GM23338 (cell line): ENCODE measurements around the gene S100PBP. TPM values are rescaled to one million over a fixed set of nuclear protein-coding genes. Genes with fewer than 3 reads are reported as not detected.
A peak's percentile ranks its signal among the peaks of the same experiment; 100 is the strongest.

Experiments
- ATAC-seq: fragments of 200-7000 bp; cut with Tn5 transposase; 3 replicates; pipeline ENCODE4 v1.9.1; 2020
- DNase-seq: peaks from one replicate; pipeline ENCODE4 v3.0.0-alpha.2; 2015; ENCODE audit warnings: low spot score
- H2AFZ ChIP-seq: fragments of 200-600 bp; sonication (generic); 2 replicates; pipeline ENCODE4 v1.8.0; 2016; ENCODE audit warnings: antibody characterized with exemption, mild to moderate bottlenecking, moderate library complexity
- H3F3A ChIP-seq: fragments of 200-600 bp; sonication (generic); replicated peaks from 2 replicates; pipeline ENCODE4 v1.8.0; 2017; ENCODE audit warnings: antibody characterized with exemption, mixed run types, low read depth
- H3K27ac ChIP-seq: fragments of 200-600 bp; sonication (generic); 2 replicates; pipeline ENCODE4 v1.6.1; 2016; ENCODE audit warnings: low read depth
- H3K27me3 ChIP-seq: fragments of 200-600 bp; sonication (generic); 2 replicates; pipeline ENCODE4 v1.8.0; 2016; ENCODE audit warnings: mild to moderate bottlenecking, mixed run types, moderate library complexity; ENCODE audit not compliant: insufficient read depth
- H3K36me3 ChIP-seq: fragments of 200-600 bp; sonication (generic); 2 replicates; pipeline ENCODE4 v1.8.0; 2016; ENCODE audit warnings: mild to moderate bottlenecking; ENCODE audit not compliant: insufficient read depth
- H3K4me1 ChIP-seq: fragments of 200-600 bp; sonication (generic); 2 replicates; pipeline ENCODE4 v1.8.0; 2016; ENCODE audit warnings: mild to moderate bottlenecking, moderate library complexity; ENCODE audit not compliant: insufficient read depth
- H3K4me2 ChIP-seq: fragments of 200-600 bp; sonication (generic); 2 replicates; pipeline ENCODE4 v1.7.1; 2017; ENCODE audit warnings: mixed run types
- H3K4me3 ChIP-seq: fragments of 200-600 bp; sonication (generic); 2 replicates; pipeline ENCODE4 v1.6.1; 2016; ENCODE audit warnings: mixed run types
- H3K79me2 ChIP-seq: fragments of 200-600 bp; sonication (generic); replicated peaks from 2 replicates; pipeline ENCODE4 v1.8.0; 2017; ENCODE audit warnings: mild to moderate bottlenecking; ENCODE audit not compliant: insufficient read depth
- H3K9me2 ChIP-seq: fragments of 200-600 bp; sonication (generic); 2 replicates; pipeline ENCODE4 v1.8.0; 2017; ENCODE audit not compliant: insufficient read depth
- H4K20me1 ChIP-seq: fragments of 200-600 bp; sonication (generic); replicated peaks from 2 replicates; pipeline ENCODE4 v1.8.0; 2017; ENCODE audit warnings: mild to moderate bottlenecking; ENCODE audit not compliant: insufficient read depth
- H3K27ac Mint-ChIP-seq: 2 replicates; pipeline ENCODE4 v1.8.0; 2020; ENCODE audit warnings: inconsistent platforms, mild to moderate bottlenecking, moderate library complexity, mixed read lengths
- H3K27me3 Mint-ChIP-seq: 3 replicates; pipeline ENCODE4 v1.8.0; 2022; ENCODE audit warnings: low read depth, mild to moderate bottlenecking, moderate library complexity, mixed read lengths, inconsistent platforms; ENCODE audit not compliant: insufficient read depth, poor library complexity
- H3K36me3 Mint-ChIP-seq: 3 replicates; pipeline ENCODE4 v1.8.0; 2021; ENCODE audit warnings: low read depth, mild to moderate bottlenecking, inconsistent platforms, moderate library complexity, mixed read lengths
- H3K4me1 Mint-ChIP-seq: 3 replicates; pipeline ENCODE4 v1.8.0; 2020; ENCODE audit warnings: mild to moderate bottlenecking, inconsistent platforms, mixed read lengths
- H3K4me3 Mint-ChIP-seq: 3 replicates; pipeline ENCODE4 v1.8.0; 2021; ENCODE audit warnings: moderate library complexity, mild to moderate bottlenecking, inconsistent platforms, mixed read lengths
- H3K9me3 Mint-ChIP-seq: 3 replicates; pipeline ENCODE4 v1.8.0; 2020; ENCODE audit warnings: moderate library complexity, mild to moderate bottlenecking, inconsistent platforms, mixed read lengths
- EZH2 ChIP-seq: fragments of 200-600 bp; sonication (generic); IDR thresholded peaks from one replicate; pipeline ENCODE4 v1.8.0; 2017; ENCODE audit warnings: antibody characterized with exemption, mild to moderate bottlenecking, low read depth; ENCODE audit not compliant: unreplicated experiment
- EZH2phosphoT487 ChIP-seq: fragments of 200-600 bp; sonication (generic); IDR thresholded peaks from one replicate; pipeline ENCODE4 v1.8.1; 2018; ENCODE audit warnings: antibody characterized with exemption; ENCODE audit not compliant: unreplicated experiment
- JUNB ChIP-seq: IDR thresholded peaks from one replicate; pipeline ENCODE4 v1.6.1; 2016; ENCODE audit warnings: antibody characterized with exemption; ENCODE audit not compliant: unreplicated experiment
- NANOG ChIP-seq: IDR thresholded peaks from 2 replicates; pipeline ENCODE4 v1.6.1; 2016; ENCODE audit warnings: antibody characterized with exemption, borderline replicate concordance
- STAT1 ChIP-seq: IDR thresholded peaks from one replicate; pipeline ENCODE4 v1.6.1; 2016; ENCODE audit warnings: antibody characterized with exemption; ENCODE audit not compliant: unreplicated experiment
- ZNF114 ChIP-seq: fragments of 250-450 bp; sonication (Bioruptor Pico); IDR thresholded peaks from 2 replicates; pipeline ENCODE4 v1.5.0; 2020; ENCODE audit warnings: mild to moderate bottlenecking, moderate library complexity
- polyA plus RNA-seq: library from polyadenylated mRNA; unstranded; fragments of >200 nt; fragmentation: Nextera tagmentation; extraction: Ambion mirVana; gene quantifications from 2 replicates; pipeline ENCODE4 v1.2.1, GENCODE V29; 2016
- total RNA-seq: library from RNA; depleted of rRNA; stranded (reverse); fragments of >200 nt; shearing (Covaris generic); gene quantifications from 2 replicates; pipeline ENCODE4 v1.2.3, GENCODE V29; 2014
- TF ChIP-seq, protein P1 (sequence below): IDR thresholded peaks from one replicate; pipeline ENCODE4 v1.6.1; 2018; ENCODE audit warnings: antibody characterized with exemption; ENCODE audit not compliant: unreplicated experiment
- TF ChIP-seq, protein P2 (sequence below): IDR thresholded peaks from 2 replicates; pipeline ENCODE4 v1.6.1; 2016; ENCODE audit warnings: antibody characterized with exemption
- TF ChIP-seq, protein P3 (sequence below): fragments of 250-450 bp; sonication (Bioruptor Pico); IDR thresholded peaks from 2 replicates; pipeline ENCODE4 v1.5.0; 2020; ENCODE audit warnings: mild to moderate bottlenecking, moderate library complexity

Gene S100PBP
- total and polyA plus RNA-seq, 2 experiments from 2014 or later, result 30.6 to 65.2 TPM

DNA sequence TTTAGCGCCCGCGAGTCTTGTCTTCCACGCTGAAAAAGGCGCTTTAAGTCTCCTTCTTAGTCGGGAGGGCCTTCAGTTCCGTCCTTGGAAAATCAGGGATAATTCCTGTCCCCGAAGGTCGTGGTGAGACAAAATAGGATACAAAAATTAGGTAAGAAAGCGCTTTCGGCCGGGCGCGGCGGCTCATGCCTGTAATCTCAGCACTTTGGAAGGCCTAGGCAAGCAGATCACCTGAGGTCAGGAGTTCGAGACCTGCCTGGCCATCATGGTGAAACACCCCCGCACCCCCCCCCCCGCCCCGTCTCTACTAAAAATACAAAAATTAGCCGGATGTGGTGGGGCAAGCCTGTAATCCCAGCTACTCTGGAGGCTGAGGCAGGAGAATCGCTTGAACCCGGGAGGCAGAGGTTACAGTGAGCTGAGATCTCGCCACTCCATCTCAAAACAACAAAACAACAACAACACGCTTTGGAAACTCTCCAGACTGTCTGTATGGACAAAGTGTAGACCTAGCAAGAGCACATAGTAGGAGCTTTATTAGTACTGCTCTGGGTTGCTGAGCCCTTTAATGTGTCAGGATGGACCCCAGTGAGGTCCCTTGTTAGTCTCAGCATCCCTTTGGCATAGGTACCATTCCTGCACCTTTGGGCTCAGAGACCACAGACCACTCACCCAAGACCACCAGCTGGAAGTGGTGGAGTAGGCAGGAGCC is 84.5 kb downstream of the S100PBP start (continued):
- no peak for TF ChIP-seq EZH2phosphoT487
- TF ChIP-seq, protein P1, sequence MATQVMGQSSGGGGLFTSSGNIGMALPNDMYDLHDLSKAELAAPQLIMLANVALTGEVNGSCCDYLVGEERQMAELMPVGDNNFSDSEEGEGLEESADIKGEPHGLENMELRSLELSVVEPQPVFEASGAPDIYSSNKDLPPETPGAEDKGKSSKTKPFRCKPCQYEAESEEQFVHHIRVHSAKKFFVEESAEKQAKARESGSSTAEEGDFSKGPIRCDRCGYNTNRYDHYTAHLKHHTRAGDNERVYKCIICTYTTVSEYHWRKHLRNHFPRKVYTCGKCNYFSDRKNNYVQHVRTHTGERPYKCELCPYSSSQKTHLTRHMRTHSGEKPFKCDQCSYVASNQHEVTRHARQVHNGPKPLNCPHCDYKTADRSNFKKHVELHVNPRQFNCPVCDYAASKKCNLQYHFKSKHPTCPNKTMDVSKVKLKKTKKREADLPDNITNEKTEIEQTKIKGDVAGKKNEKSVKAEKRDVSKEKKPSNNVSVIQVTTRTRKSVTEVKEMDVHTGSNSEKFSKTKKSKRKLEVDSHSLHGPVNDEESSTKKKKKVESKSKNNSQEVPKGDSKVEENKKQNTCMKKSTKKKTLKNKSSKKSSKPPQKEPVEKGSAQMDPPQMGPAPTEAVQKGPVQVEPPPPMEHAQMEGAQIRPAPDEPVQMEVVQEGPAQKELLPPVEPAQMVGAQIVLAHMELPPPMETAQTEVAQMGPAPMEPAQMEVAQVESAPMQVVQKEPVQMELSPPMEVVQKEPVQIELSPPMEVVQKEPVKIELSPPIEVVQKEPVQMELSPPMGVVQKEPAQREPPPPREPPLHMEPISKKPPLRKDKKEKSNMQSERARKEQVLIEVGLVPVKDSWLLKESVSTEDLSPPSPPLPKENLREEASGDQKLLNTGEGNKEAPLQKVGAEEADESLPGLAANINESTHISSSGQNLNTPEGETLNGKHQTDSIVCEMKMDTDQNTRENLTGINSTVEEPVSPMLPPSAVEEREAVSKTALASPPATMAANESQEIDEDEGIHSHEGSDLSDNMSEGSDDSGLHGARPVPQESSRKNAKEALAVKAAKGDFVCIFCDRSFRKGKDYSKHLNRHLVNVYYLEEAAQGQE, result no peak
- no peak for TF ChIP-seq JUNB
- no peak for TF ChIP-seq STAT1
- no peak for TF ChIP-seq ZNF114
- TF ChIP-seq, protein P2, sequence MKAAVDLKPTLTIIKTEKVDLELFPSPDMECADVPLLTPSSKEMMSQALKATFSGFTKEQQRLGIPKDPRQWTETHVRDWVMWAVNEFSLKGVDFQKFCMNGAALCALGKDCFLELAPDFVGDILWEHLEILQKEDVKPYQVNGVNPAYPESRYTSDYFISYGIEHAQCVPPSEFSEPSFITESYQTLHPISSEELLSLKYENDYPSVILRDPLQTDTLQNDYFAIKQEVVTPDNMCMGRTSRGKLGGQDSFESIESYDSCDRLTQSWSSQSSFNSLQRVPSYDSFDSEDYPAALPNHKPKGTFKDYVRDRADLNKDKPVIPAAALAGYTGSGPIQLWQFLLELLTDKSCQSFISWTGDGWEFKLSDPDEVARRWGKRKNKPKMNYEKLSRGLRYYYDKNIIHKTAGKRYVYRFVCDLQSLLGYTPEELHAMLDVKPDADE, result no peak

DNA sequence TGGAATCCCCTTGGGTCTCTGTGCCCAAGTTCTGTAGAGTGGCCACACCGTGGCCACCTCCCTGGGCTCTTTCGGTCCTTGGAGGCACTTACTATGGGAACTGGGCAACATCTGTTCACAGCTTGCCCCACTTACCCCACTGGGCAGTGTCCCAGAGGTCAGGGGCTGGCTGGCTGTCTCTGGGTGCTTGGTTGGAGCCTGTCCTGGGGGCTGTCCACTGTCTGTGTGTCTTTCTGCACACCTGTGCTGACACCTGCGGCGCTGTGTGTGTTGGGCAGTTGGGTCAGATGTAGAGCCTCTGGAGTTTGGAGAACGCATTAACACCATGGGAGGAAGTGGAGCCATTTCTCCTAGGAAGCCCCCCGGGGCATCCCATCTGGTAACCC is 85.1 kb downstream of the S100PBP start:
- Histone ChIP-seq H3F3A (no peaks in the 10 kb centered on the region), H3K4me1 (peaks cover 12% of the 10 kb centered on the region), H4K20me1 (no peaks in the 10 kb centered on the region), H2AFZ (no peak overlapping the region), H3K79me2 (no peaks in the 10 kb centered on the region), H3K36me3 (no peaks in the 10 kb centered on the region), H3K27me3 (peaks cover 53% of the 10 kb centered on the region), H3K4me2 (no peak overlapping the region), H3K27ac (no peak overlapping the region), H3K4me3 (no peak overlapping the region), H3K9me2 (no peaks in the 10 kb centered on the region)
- ATAC-seq (no peak), DNase-seq (no peak)
- no peaks in the 10 kb centered on the region for H3K36me3 Mint-ChIP-seq
- H3K27ac Mint-ChIP-seq, result no peak overlapping the region
- peaks cover 41% of the 10 kb centered on the region for H3K27me3 Mint-ChIP-seq
- no peaks in the 10 kb centered on the region for H3K9me3 Mint-ChIP-seq
- H3K4me3 Mint-ChIP-seq, result peak overlapping the region; percentile 60; the same call in 2 of the 3 replicates
- H3K4me1 Mint-ChIP-seq, result peaks cover 7% of the 10 kb centered on the region; the same call in 2 of the 3 replicates
- no peak for TF ChIP-seq NANOG
- TF ChIP-seq, protein P1, result no peak
- no peak for TF ChIP-seq STAT1
- TF ChIP-seq, protein P3, sequence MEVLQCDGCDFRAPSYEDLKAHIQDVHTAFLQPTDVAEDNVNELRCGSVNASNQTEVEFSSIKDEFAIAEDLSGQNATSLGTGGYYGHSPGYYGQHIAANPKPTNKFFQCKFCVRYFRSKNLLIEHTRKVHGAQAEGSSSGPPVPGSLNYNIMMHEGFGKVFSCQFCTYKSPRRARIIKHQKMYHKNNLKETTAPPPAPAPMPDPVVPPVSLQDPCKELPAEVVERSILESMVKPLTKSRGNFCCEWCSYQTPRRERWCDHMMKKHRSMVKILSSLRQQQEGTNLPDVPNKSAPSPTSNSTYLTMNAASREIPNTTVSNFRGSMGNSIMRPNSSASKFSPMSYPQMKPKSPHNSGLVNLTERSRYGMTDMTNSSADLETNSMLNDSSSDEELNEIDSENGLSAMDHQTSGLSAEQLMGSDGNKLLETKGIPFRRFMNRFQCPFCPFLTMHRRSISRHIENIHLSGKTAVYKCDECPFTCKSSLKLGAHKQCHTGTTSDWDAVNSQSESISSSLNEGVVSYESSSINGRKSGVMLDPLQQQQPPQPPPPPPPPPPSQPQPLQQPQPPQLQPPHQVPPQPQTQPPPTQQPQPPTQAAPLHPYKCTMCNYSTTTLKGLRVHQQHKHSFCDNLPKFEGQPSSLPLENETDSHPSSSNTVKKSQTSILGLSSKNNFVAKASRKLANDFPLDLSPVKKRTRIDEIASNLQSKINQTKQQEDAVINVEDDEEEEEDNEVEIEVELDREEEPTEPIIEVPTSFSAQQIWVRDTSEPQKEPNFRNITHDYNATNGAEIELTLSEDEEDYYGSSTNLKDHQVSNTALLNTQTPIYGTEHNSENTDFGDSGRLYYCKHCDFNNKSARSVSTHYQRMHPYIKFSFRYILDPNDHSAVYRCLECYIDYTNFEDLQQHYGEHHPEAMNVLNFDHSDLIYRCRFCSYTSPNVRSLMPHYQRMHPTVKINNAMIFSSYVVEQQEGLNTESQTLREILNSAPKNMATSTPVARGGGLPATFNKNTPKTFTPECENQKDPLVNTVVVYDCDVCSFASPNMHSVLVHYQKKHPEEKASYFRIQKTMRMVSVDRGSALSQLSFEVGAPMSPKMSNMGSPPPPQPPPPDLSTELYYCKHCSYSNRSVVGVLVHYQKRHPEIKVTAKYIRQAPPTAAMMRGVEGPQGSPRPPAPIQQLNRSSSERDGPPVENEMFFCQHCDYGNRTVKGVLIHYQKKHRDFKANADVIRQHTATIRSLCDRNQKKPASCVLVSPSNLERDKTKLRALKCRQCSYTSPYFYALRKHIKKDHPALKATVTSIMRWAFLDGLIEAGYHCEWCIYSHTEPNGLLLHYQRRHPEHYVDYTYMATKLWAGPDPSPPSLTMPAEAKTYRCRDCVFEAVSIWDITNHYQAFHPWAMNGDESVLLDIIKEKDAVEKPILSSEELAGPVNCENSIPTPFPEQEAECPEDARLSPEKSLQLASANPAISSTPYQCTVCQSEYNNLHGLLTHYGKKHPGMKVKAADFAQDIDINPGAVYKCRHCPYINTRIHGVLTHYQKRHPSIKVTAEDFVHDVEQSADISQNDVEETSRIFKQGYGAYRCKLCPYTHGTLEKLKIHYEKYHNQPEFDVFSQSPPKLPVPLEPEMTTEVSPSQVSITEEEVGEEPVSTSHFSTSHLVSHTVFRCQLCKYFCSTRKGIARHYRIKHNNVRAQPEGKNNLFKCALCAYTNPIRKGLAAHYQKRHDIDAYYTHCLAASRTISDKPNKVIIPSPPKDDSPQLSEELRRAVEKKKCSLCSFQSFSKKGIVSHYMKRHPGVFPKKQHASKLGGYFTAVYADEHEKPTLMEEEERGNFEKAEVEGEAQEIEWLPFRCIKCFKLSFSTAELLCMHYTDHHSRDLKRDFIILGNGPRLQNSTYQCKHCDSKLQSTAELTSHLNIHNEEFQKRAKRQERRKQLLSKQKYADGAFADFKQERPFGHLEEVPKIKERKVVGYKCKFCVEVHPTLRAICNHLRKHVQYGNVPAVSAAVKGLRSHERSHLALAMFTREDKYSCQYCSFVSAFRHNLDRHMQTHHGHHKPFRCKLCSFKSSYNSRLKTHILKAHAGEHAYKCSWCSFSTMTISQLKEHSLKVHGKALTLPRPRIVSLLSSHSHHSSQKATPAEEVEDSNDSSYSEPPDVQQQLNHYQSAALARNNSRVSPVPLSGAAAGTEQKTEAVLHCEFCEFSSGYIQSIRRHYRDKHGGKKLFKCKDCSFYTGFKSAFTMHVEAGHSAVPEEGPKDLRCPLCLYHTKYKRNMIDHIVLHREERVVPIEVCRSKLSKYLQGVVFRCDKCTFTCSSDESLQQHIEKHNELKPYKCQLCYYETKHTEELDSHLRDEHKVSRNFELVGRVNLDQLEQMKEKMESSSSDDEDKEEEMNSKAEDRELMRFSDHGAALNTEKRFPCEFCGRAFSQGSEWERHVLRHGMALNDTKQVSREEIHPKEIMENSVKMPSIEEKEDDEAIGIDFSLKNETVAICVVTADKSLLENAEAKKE (CRISPR knock-in tag), result no peak
- no peak for TF ChIP-seq EZH2
- TF ChIP-seq ZNF114, result no peak
